Frontal cortex (tissue), 4 donors: ENCODE data around the gene PRKACA. TPM values are rescaled to one million over a fixed set of nuclear protein-coding genes. Genes with fewer than 3 reads are reported as not detected.

Source experiments
- DNase-seq, 2 donors: peaks; one replicate each; pipeline ENCODE4 v3.0.0; 2012; ENCODE audit warnings: low spot score in 2 of 2
- FAIRE-seq: peaks from 2 replicates; lab custom pipeline; 2012; peaks lifted over from hg19 to GRCh38; lab: Jason Lieb, UNC
- total RNA-seq: library from RNA; depleted of rRNA; stranded (reverse); fragments of >200 nt; gene quantifications from one replicate; pipeline ENCODE4 v1.2.3, GENCODE V29; 2014
- donor health status: control.
- donor health status: control.
- donor health status: control.

The PRKACA gene
- total RNA-seq, 1 donor from 2014 or later = 22.0 TPM

DNA sequence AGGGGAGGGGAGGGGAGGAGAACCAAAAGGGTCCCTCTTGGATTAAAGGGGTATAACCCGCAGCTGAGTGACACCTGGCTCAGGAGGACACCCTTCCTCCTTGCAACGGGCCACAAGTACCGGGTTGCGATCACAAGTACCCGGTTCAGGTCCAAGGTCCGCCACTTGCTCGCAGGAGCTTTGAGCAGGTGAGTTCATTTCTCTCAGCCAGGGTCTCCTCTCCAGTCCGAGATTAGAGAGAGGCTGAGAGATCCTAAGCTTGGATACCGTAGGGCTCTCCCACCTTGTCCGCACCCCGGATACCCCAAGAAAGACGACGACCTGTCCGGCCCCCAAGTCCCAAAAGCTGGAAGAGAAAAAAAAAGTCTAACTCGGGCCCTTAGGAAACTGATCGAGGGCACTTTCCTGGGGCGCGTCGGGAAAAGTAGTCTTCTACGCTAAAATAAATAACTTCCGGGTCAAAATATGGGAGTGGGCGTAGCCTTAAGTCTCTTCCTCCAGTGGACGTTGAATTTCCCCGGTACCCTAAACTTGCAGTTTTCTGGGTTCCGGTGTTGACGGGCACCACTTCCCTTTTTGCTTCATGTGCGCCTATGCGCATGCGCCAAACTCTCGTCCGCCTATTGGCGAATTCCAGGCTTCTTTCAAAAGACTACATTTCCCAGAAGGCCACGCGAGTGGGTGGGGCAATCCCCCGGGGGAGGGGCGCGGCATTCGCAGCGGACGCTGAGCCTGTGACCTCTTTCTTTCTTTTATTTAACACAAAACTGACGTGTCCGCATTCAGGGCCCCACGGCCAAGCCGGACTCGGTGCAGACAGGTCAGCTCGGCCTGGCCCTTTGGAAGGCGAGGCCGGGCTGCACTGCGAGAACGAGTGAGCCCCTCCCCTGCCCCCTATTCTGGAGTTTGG, 36.4 kb downstream of the PRKACA start:
- FAIRE-seq = peak; percentile 98
- peak; percentile 97 to 99 for DNase-seq

DNA sequence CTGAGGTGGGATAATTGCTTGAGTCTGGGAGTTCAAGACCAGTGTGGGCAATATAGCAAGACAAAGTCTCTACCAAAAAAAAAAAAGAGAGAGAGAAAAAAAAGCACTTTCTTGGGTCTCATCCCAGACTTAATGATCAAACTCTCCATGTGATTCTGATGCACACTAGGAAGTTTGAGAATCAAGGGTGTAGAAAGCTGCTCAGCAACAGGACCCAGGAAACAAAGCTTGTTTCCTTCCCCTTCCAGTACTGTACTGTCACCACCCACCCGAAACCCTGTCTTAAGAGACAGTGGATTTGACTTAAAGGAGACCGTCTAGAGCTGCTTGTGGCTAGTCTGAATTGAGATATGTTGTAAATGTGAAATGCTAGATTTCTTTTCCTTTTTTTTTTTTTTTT, 39.2 kb downstream of the PRKACA start:
- FAIRE-seq (no peak), DNase-seq (no peak)

DNA sequence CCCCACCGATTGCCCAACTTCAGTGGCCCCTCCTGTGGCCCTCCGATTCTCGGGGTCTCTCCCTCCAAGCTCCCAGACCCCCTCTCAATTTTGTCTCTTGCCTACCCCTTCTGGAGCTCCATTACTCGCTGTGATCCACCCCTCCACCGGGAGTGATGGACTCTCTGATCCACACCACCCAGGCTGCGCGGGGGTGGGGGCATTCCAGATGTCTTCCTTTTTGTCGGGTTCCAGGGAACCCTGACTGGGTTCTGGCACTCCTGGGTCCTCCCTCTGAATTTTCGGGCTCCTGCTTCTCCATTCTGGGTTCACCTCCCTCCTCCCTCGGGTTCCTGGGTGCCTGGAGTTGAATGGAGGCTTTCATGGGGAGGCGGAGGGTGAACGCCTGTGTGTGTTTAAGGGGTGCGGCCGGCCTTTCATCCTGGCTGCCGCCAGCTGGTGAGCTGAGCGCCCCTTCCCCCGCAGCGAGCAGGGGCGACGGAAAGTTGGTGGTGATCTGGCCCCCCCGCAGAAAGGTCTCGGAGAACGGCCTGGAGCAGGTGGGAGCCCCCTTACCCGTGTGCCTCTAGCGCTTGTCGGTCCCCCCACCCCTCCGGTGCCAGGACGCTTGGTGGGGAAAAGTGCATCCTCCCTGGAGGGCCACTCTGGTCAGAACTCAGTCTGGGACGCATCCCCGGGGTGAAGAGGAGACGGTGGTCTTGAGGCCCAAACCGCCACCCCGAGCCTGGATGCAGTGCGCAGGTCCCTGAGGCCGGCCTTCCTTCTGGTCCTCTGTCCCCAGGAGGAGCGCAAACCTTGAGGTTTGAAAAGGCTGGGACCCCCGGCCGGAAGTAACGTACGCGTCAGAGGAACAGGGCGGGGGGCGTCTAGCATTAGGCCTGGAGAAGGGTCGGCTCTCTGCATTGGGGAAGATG, 43.4 kb downstream of the PRKACA start:
- no peak for FAIRE-seq
- peak in 1 of 2 donors; percentile 60 for DNase-seq

DNA sequence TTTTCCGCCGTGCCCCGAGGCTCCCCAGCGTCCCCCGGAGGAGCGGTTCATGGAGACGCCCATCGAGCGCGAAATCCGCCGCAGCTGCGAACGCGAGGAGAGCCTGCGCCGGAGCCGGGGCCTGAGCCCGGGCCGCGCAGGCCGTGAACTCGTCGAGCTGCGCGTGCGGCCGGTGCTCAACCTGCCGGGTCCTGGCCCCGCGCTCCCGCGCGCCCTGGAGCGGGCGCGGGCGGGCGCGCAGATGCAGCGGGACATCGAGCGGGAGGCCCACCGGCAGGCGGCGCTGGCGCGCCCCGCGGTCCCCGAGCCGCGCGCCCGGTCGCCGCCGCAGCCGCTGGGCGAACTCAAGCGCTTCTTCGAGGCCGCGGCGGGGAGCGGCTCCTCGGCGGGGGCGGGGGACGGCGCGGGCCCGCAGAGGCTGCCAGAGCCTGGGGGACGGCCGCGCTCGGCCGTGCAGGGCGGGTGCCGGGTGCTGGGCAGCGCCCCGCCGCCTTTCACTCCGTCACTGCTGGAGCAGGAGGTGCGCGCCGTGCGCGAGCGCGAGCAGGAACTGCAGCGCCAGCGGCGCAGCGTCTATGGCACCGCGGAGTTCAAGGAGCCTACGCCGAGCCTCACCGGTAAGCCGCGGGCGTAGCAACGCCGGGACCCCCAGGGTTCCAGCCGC, 44.2 kb downstream of the PRKACA start:
- FAIRE-seq = no peak

DNA sequence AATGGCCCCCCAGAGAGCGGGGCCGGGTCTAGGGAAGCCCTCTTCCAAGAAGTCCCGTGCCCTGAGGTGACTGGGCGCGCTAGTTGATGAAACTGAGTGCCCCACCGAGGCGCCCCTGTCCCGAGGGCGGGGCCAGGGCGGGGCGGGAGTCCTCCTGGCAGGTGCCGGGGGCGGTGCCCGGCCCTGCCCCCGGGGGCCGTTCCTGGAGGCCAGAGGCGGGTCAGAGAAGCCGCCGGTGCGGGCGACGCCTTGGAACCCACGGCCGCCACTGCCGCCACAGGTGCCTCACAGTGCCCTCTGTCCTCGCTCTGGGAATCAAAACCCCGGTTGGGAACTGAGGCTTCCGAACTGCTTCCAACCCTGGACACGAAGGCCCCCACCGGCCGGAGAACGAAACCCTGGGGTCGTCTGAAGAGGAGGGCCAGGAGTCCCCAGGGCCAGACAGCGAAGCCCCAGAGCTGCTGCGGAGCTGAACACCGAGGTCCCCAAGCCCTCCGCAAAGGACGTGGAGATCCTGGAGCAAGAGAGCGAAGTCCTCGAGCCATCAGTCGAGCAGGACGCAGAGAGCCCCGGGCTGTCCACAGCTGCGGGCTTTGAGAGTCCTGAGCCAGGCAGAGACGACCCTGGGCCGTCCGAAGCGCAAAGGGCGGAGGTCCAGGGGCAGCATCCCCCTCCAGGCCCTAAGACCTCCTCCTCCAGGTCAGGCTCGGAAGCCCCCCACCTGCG, 44.9 kb downstream of the PRKACA start, which contains the start of gene MISP3:
MISP3 (plus strand) TSS at position 252 of the 726 bp plus-strand sequence. CDS start 524 bp downstream, outside the sequence.
- DNase-seq = no peak
- FAIRE-seq = no peak

More for the DNA sequence above, 44.2 kb downstream of the PRKACA start:
- peak; percentile 80 to 89 for DNase-seq

DNA sequence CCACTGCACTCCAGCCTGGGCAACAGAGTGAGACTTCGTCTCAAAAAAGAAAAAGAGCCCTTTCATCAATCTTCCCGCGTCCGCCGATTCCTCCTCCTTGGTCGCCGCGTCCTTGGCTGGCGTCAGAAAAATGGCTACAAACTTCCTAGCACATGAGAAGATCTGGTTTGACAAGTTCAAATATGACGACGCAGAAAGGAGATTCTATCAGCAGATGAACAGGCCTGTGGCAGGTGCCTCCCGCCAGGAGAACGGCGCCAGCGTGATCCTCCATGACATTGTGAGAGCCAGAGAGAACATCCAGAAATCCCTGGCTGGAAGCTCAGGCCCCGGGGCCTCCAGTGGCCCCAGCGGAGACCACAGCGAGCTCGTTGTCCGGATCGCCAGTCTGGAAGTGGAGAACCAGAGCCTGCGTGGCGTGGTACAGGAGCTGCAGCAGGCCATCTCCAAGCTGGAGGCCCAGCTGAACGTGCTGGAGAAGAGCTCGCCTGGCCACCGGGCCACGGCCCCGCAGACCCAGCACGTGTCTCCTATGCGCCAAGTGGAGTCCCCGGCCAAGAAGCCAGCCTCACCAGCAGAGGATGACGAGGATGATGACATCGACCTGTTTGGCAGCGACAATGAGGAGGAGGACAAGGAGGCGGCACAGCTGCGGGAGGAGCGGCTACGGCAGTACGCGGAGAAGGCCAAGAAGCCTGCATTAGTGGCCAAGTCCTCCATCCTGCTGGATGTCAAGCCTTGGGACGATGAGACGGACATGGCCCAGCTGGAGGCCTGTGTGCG, 47.1 kb downstream of the PRKACA start:
- no peak for FAIRE-seq

DNA sequence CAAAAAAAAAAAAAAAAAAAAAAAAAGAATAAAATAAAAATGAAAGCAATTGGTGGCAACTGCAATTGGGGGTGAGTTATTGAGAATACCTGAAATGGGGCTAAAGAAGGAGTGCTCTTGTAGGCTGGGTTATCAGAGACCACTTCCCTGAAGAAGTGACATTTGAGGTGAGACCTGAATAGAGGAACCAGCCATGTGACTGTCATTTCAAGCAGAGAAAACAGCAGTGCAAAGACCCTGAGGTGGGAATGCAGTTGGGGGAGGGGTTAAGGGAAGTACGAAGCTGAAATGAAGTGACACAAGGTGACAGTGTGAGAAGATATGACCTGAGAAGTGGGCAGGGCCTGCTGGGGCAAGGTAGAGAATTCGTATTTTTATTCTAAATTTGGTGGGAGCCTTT, 51.4 kb downstream of the PRKACA start:
- DNase-seq (no peak), FAIRE-seq (no peak)

More for the DNA sequence above, 47.1 kb downstream of the PRKACA start:
- no peak for DNase-seq

DNA sequence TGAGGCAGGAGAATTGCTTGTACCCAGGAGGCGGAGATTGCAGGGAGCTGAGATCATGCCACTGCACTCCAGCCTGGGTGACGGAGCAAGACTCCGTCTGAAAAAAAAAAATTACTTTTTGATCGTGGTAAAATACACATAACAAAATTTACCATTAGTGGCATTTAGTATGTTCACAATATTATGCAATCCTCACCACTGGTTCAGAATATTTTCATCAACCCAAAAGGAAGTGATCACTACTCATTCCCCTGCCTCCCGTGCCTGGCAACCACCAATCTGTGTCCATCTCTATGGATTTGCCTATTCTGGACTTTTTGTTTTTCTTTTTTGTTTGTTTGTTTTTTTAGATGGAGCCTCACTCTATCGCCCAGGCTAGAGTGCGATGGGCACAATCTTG, 54.5 kb downstream of the PRKACA start:
- FAIRE-seq (no peak), DNase-seq (no peak)

DNA sequence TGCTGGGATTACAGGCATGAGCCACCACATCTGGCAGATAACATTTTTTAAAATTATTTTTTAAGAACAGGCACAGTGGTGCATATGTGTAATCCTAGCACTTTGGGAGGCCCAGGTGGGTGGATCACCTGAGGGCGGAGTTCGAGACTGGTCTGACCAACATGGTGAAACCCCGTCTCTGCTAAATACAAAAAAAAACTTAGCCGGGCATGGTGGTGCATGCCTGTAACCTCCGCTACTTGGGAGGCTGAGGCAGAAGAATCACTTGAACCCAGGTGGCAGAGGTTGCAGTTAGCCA, 55.1 kb downstream of the PRKACA start:
- FAIRE-seq = no peak
- no peak for DNase-seq

DNA sequence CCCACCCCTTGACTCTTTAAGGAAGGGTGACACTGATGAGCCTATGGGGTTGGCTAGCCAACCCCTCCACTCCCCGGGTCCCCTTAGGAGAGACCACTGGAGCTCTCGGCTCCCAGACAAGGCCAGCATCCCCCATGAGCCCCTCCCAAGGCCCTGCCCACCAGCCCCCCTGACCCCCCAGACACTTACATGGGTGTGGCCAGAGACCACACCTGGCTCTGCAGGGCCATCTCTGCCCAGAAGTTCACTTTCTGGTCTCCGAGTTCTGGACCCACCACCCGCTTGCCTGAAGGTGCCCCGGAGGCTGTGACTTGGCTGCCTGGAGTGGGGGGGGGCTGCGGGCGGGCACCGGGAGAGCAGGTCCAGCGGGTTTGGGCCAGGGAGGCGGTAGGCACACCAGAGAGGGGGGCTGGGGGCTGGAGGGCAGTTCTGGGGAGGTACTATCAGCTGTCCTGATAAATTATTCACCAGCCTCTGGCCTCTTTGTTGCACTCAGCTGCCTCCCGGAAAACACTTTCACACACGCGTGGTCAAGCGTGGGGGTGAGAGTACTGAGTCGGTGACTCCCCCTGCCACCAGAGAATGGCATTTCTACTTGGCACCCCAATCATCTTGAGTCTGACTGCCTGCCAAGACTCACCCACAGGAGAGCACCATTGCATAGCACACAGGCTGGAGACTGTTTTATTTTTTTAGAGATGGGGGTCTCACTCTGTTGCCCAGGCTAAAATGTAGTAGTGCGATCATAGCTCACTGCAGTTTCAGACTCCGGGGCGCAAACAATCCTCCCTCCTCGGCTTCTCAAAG, 55.6 kb downstream of the PRKACA start, which contains the start of gene PALM3:
PALM3 (minus strand) TSS at position 326 of the 807 bp plus-strand sequence; CDS start at position 230, 96 bp downstream.
- DNase-seq (no peak), FAIRE-seq (no peak)

DNA sequence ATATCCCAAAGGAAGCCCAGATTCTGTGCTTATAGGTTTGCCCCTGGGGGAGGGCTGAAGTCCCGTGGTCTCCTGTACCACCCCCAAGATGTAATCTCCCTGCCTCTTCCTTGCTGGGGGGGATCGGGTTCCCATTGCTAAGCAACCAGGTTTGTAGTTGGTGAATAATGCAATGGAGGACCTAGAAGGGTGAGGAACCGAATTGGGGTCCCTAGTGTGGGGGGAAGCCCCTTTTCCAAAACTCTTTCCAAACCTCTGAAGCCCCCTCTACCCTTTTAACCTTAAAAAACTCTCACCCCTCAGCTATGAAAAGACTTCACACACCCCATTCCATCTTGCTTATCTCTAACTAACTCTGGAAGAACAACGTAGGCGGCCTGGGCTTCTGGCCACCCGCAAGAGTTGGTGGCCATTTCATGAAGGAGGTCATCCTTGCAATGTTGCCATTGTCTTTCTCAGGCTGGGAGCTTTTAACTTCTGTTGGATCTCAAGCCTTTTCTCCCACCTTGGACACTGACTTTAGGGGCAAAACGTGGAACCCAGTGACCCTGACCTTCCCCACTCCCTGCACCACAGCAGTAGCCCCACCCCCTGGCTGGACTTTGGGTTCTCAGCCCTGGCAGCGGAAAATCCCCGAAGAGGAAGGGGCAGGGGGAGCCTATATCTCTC, 56.3 kb downstream of the PRKACA start:
- DNase-seq = no peak
- FAIRE-seq = no peak

DNA sequence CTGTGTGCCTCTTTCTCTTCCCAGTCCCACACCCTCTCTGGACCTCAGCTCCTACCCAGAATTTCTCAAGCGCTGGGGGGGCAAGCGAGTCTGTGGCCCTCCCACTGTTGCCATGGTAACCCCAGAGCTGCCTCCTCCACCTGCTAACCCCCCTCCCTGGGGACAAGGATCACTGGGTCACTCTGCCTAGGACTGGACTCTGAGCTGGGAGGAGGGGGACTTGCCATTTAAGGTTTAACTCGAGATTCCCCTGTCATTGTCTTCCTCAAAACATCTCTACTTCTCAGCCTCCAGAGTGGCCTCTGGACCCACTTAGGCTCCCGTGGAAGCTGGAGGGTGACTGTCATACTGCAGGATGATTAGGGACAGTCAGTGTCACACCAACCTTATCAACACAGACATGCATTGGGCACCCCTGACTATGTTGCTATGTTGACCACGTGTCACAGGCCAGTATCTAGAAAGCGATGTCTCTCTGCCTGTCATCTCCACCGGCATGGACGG, 57.9 kb downstream of the PRKACA start:
- FAIRE-seq = no peak
- DNase-seq = no peak

DNA sequence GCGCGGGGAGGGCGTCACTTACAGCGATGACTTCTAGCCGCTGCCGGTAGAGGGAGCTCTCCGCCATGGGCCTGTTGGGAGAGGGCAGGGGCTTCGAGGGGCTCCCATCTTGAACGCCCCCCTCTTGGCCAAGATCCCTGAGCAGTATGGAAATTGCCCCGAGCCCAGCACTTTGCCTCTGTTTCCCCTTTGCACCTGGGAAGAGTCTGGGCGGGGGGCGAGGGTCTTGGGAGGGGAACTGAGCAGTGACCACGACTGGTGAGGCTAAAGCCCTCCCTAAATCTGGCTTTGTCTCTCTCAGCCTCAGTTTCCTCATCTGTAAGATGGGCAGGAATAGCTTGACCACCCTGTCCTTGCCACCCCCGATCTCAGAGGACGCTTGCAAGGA, 58.5 kb downstream of the PRKACA start:
- no peak for DNase-seq
- FAIRE-seq = no peak

DNA sequence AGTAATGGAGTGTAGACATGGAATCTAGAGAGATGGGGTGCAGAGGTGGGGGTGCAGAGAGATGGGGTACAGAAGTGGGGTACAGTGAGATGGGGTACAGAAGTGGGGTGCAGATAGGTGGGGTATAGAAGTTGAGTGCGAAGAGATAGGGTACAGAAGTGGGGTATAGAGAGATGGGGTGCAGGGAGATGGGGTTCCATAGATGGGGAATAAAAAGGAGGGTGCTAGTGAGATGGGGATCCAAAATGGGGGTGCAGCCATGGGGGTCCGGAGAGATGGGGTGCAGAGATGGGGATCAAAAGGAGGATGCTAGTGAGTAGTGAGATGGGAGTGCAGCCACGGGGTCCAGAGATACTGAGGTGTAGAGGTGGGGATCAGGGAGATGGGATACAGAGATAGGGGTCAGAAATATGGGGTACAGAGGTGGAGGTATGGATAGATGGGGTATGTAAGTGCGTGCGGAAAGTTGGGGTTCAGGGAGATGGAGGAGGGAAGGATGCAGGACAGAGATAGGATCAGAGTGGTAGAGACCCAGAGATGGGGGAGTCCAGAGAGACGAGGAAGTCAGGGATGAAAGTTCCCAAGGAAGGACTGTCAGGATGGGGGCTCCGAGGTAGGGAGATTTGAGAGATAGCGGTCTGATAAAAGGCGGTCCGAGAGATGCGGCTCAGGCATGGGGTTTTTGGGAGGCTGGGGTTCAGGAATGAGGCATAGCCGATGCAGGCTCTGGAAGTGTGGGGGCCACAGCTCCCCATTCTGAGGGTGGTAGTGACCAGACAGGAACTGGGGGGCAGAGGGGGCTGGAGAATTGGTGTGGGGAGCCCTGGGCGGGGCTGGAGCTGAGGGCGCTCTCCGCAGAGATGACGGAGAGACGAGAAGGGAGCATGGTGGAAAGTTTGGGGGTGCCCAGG, 59.1 kb downstream of the PRKACA start:
- DNase-seq (no peak), FAIRE-seq (no peak)

DNA sequence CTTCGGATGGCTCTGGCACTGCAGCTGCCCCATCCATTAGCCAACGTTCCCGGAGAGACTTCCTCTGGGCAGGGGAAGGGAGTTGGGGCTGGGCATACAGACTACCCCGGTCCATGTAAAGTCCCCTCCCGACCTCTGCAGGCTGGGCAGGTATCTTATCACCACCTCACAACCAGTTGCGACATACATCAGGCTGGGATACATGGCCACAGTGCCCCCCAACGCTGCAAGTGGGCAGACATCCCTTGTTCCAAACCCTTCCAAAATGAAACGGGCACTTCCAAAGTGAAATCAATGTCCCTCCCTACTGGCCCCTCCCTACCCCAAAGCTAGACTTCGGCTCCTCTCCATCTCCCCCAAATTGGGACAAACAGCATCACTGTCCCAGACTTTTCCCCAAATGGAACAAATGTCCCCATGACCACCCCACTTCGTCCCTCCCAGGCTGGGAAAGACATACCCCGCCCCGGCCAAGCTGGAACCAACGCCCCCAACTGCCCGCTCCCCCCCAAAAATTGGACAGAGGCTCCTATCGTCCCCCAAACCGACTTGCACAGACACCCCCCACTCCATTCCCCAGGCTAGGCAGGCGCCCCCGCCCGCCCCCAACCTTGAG, 60.7 kb downstream of the PRKACA start:
- peak in 1 of 2 donors; percentile 39 for DNase-seq
- FAIRE-seq = no peak
